Smooth muscle cell (in vitro differentiated cells): ENCODE data around the gene AUNIP. TPM values are rescaled to one million over a fixed set of nuclear protein-coding genes. Genes with fewer than 3 reads are reported as not detected.

Experiments
- DNase-seq: peaks from one replicate; lab custom pipeline; 2025; ENCODE audit not compliant: unreplicated experiment; lab: John Stamatoyannopoulos, UW
- H2AFZ ChIP-seq: fragments of 200-600 bp; sonication (generic); 2 replicates; pipeline ENCODE4 v1.6.0; 2016; ENCODE audit warnings: antibody characterized with exemption, low read depth, mild to moderate bottlenecking
- H3F3A ChIP-seq: fragments of 200-600 bp; sonication (generic); 2 replicates; pipeline ENCODE4 v1.6.0; 2017; ENCODE audit warnings: antibody characterized with exemption, low read depth
- H3K27ac ChIP-seq: fragments of 200-600 bp; sonication (generic); 2 replicates; pipeline ENCODE4 v1.5.1; 2016; ENCODE audit warnings: low read depth, mild to moderate bottlenecking
- H3K27me3 ChIP-seq: fragments of 200-600 bp; sonication (generic); 2 replicates; pipeline ENCODE4 v1.6.1; 2016; ENCODE audit warnings: low read depth, mild to moderate bottlenecking
- H3K36me3 ChIP-seq: fragments of 200-600 bp; sonication (generic); 2 replicates; pipeline ENCODE4 v1.5.1; 2016; ENCODE audit warnings: low read depth
- H3K4me1 ChIP-seq: fragments of 200-600 bp; sonication (generic); 2 replicates; pipeline ENCODE4 v1.5.1; 2016; ENCODE audit warnings: low read depth
- H3K4me2 ChIP-seq: fragments of 200-600 bp; sonication (generic); 2 replicates; pipeline ENCODE4 v1.6.0; 2016; ENCODE audit warnings: mild to moderate bottlenecking
- H3K4me3 ChIP-seq: fragments of 200-600 bp; sonication (generic); 2 replicates; pipeline ENCODE4 v1.5.1; 2016; ENCODE audit warnings: mild to moderate bottlenecking
- H3K79me2 ChIP-seq: fragments of 200-600 bp; sonication (generic); 2 replicates; pipeline ENCODE4 v1.6.0; 2016; ENCODE audit warnings: low read depth, mild to moderate bottlenecking
- H3K9ac ChIP-seq: fragments of 200-600 bp; sonication (generic); 2 replicates; pipeline ENCODE4 v1.6.0; 2016; ENCODE audit warnings: low read depth
- H3K9me3 ChIP-seq: fragments of 200-600 bp; sonication (generic); replicated peaks from 2 replicates; pipeline ENCODE4 v1.5.1; 2016; ENCODE audit warnings: low read depth
- H4K20me1 ChIP-seq: fragments of 200-600 bp; sonication (generic); 2 replicates; pipeline ENCODE4 v1.6.0; 2016; ENCODE audit warnings: low read depth
- WGBS: methylation state at CpG from one replicate; pipeline ENCODE4 v1.1.7; 2016; ENCODE audit warnings: low lambda C conversion rate; 5-methylcytosine and 5-hydroxymethylcytosine counted together
- polyA plus RNA-seq: library from polyadenylated mRNA; unstranded; fragments of >200 nt; fragmentation: Nextera tagmentation; extraction: Ambion mirVana; gene quantifications from 2 replicates; pipeline ENCODE4 v1.2.1, GENCODE V29; 2016
- total RNA-seq: library from RNA; depleted of rRNA; stranded (reverse); fragments of >200 nt; gene quantifications from 2 replicates; pipeline ENCODE4 v1.2.3, GENCODE V29; 2014
- TF ChIP-seq, protein P1 (sequence below): fragments of 200-600 bp; sonication (generic); IDR thresholded peaks from 2 replicates; pipeline ENCODE4 v1.5.1; 2017; ENCODE audit warnings: borderline replicate concordance, mild to moderate bottlenecking, antibody characterized with exemption; ENCODE audit not compliant: insufficient read depth, poor library complexity, severe bottlenecking

Gene AUNIP
- total and polyA plus RNA-seq, 2 experiments from 2014 or later = 0.18 to 1.3 TPM

DNA sequence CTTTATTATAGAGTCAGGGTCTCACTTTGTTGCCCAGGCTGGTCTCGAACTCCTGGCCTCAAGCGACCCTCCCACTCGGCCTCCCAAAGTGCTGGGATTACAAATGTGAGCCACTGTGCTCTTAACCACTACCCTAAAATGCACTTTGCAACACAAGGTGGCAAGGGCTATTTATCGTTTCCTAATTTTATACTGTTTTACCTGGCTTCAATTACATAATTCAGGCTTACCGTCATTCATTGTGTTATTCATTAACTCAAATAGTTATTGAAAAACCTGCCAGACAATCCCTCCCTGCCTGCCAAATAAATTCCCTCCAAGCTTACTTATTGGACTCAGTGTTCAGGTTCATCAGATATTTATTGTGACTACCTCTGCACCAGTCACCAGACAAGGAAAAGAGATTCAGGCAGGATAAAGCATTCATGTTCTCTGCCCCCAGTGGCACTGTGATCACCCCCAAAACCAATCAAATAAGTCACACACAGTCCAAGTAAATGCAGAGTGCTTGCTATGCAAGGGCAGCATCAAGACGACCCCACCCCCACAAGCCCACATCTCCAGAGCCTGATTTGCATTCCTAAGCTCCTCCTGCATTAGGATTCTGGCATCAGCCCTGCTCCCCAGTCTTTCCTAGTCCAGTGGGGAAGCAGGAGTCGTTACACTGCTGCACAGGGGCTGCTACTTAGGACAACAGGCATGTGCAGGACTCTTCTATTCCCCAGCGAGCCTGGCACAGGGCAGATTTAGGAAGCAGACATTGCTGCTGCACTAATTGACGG lies 8.1 kb upstream of the AUNIP start:
- H2AFZ ChIP-seq = no peak overlapping the region
- H3K27me3 ChIP-seq = no peaks in the 10 kb centered on the region
- no peaks in the 10 kb centered on the region for H3F3A ChIP-seq
- TF ChIP-seq, protein P1, sequence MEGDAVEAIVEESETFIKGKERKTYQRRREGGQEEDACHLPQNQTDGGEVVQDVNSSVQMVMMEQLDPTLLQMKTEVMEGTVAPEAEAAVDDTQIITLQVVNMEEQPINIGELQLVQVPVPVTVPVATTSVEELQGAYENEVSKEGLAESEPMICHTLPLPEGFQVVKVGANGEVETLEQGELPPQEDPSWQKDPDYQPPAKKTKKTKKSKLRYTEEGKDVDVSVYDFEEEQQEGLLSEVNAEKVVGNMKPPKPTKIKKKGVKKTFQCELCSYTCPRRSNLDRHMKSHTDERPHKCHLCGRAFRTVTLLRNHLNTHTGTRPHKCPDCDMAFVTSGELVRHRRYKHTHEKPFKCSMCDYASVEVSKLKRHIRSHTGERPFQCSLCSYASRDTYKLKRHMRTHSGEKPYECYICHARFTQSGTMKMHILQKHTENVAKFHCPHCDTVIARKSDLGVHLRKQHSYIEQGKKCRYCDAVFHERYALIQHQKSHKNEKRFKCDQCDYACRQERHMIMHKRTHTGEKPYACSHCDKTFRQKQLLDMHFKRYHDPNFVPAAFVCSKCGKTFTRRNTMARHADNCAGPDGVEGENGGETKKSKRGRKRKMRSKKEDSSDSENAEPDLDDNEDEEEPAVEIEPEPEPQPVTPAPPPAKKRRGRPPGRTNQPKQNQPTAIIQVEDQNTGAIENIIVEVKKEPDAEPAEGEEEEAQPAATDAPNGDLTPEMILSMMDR = no peak
- H3K4me1 ChIP-seq = no peaks in the 10 kb centered on the region
- no peak for DNase-seq
- H3K27ac ChIP-seq = no peak overlapping the region
- H3K79me2 ChIP-seq = peaks cover 2% of the 10 kb centered on the region
- 90% methylated on average over 9 of the region's 9 CpGs for WGBS
- no peak overlapping the region for H3K9ac ChIP-seq
- no peak overlapping the region for H3K4me2 ChIP-seq
- H3K9me3 ChIP-seq = no peaks in the 10 kb centered on the region
- H4K20me1 ChIP-seq = peaks cover 9% of the 10 kb centered on the region
- no peaks in the 10 kb centered on the region for H3K36me3 ChIP-seq
- H3K4me3 ChIP-seq = no peak overlapping the region

DNA sequence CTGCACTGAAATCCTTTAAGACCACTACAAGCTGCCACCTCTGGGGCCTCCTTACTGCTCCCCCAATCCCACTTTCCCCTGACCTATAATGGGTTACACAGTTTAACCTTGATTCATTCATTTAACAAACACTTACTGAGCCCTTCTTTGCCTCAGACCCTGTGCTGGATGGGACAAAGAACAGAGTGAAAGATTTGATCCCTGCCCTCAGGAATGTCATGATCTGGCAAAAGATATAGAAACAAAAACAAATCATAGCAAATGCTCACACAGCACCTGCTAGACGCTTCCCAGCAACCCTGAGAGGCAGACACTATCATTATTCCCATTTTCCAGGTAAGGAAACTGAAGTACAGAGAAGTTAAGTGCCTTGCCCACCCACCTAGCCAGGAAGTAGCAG lies 7.0 kb upstream of the AUNIP start:
- Histone ChIP-seq H3K4me3 (no peak overlapping the region), H3K79me2 (no peaks in the 10 kb centered on the region), H3K4me2 (no peak overlapping the region), H3K4me1 (no peaks in the 10 kb centered on the region), H3K36me3 (no peaks in the 10 kb centered on the region), H3F3A (no peaks in the 10 kb centered on the region), H4K20me1 (no peaks in the 10 kb centered on the region), H3K27ac (no peak overlapping the region), H2AFZ (no peak overlapping the region), H3K9ac (no peak overlapping the region), H3K9me3 (no peaks in the 10 kb centered on the region), H3K27me3 (no peaks in the 10 kb centered on the region)
- no peak for DNase-seq
- 100% methylated on average over 1 of the region's 1 CpG for WGBS
- TF ChIP-seq, protein P1 = no peak

DNA sequence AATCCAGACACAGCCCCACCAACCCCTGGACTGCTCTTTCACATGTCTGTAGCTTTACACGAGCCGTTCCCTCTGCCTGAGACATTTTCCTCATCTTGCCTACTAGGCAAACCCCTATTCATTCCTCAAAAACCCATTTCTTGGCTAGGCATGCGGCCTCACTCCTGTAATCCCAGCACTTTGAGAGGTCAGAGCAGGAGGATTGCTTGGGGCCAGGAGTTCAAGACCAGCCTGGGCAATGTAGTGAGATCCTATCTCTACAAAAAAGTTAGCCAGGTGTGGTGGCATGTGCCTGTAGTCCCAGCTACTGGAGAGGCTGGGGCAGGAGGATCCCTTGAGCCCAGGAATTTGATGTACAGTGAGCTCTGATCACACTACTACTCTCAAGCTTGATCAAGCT lies 5.2 kb upstream of the AUNIP start:
- TF ChIP-seq, protein P1 = no peak
- H3F3A ChIP-seq = peaks cover 9% of the 10 kb centered on the region
- no peaks in the 10 kb centered on the region for H4K20me1 ChIP-seq
- no peak overlapping the region for H3K4me2 ChIP-seq
- H3K36me3 ChIP-seq = no peaks in the 10 kb centered on the region
- H3K4me3 ChIP-seq = no peak overlapping the region
- no peaks in the 10 kb centered on the region for H3K4me1 ChIP-seq
- no peak for DNase-seq
- no peaks in the 10 kb centered on the region for H3K27me3 ChIP-seq
- no peak overlapping the region for H3K9ac ChIP-seq
- H3K9me3 ChIP-seq = no peaks in the 10 kb centered on the region
- no peak overlapping the region for H2AFZ ChIP-seq
- no peak overlapping the region for H3K27ac ChIP-seq
- no peaks in the 10 kb centered on the region for H3K79me2 ChIP-seq
- 98% methylated on average over 3 of the region's 3 CpGs for WGBS
